Nephron progenitor cell (in vitro differentiated cells): Measurements from ENCODE around the gene CEBPZ.

Experiments used
- DNase-seq: peaks from one replicate; pipeline ENCODE4 v3.0.0; 2021
- H3K27ac Mint-ChIP-seq: 2 replicates; pipeline ENCODE4 v1.8.0; 2021; ENCODE audit warnings: mild to moderate bottlenecking, moderate library complexity, mixed read lengths
- H3K27me3 Mint-ChIP-seq: 2 replicates; pipeline ENCODE4 v1.8.0; 2021; ENCODE audit warnings: mild to moderate bottlenecking, low read depth, mixed read lengths; ENCODE audit not compliant: poor library complexity
- H3K36me3 Mint-ChIP-seq: 2 replicates; pipeline ENCODE4 v1.8.0; 2021; ENCODE audit warnings: low read depth, mixed read lengths
- H3K4me1 Mint-ChIP-seq: 2 replicates; pipeline ENCODE4 v1.8.0; 2021; ENCODE audit warnings: mixed read lengths
- H3K4me3 Mint-ChIP-seq: 2 replicates; pipeline ENCODE4 v1.8.0; 2021; ENCODE audit warnings: mild to moderate bottlenecking, moderate library complexity, mixed read lengths
- H3K9me3 Mint-ChIP-seq: 2 replicates; pipeline ENCODE4 v1.8.0; 2021; ENCODE audit warnings: mild to moderate bottlenecking, moderate library complexity, mixed read lengths
- CTCF ChIP-seq: fragments of 200-600 bp; sonication (generic); IDR thresholded peaks from 2 replicates; pipeline ENCODE4 v1.5.0; 2021; ENCODE audit warnings: antibody characterized with exemption

The CEBPZ gene

DNA sequence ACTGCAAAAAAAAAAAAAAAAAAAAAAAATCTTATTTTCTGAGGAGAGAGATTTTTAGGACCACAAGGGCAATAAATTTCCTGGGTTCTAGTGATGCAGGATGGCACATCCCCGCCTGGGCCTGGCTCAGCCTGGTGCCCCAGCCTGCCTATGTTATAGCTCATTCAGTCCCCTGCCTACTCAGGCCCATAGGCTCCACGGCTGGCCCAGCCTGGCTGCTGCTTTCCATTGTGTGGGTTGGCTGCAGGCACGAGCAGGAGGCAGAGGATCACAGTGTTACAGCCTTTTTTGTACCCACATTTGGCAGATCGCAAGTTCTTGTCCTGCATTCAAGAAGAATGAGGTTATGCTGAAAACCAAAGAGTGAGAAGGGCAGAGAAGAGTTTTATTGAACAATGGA lies 40.1 kb downstream of the CEBPZ start:
- no peak for TF ChIP-seq CTCF
- no peak overlapping the region for H3K4me3 Mint-ChIP-seq
- peaks cover 2% of the 10 kb centered on the region for H3K9me3 Mint-ChIP-seq
- no peak overlapping the region for H3K27ac Mint-ChIP-seq
- no peaks in the 10 kb centered on the region for H3K4me1 Mint-ChIP-seq
- H3K36me3 Mint-ChIP-seq = no peaks in the 10 kb centered on the region
- H3K27me3 Mint-ChIP-seq = peaks cover 6% of the 10 kb centered on the region
- DNase-seq = no peak

DNA sequence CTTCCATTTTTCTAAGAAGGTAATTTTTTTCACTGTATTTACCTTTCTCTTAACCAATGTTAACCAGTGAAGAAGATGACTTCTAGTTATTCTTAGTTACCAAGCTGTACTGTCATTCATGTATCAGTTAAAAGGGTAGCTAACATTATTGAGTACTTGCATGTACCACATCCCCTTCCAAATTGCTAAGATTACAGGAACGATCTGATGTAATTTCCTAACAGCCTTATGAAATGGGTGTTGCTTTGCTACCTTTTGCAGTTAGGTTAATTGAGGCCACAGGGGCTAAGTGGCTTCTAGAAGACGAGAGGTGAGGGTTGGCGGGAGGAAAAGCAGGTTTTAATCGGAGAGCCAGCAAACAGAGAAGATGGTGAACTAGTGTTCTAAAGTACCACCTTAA lies 41.1 kb downstream of the CEBPZ start:
- no peaks in the 10 kb centered on the region for H3K9me3 Mint-ChIP-seq
- H3K4me3 Mint-ChIP-seq = no peak overlapping the region
- DNase-seq = no peak
- no peak overlapping the region for H3K27ac Mint-ChIP-seq
- peaks cover 6% of the 10 kb centered on the region for H3K27me3 Mint-ChIP-seq
- TF ChIP-seq CTCF = no peak
- H3K4me1 Mint-ChIP-seq = no peaks in the 10 kb centered on the region
- no peaks in the 10 kb centered on the region for H3K36me3 Mint-ChIP-seq

DNA sequence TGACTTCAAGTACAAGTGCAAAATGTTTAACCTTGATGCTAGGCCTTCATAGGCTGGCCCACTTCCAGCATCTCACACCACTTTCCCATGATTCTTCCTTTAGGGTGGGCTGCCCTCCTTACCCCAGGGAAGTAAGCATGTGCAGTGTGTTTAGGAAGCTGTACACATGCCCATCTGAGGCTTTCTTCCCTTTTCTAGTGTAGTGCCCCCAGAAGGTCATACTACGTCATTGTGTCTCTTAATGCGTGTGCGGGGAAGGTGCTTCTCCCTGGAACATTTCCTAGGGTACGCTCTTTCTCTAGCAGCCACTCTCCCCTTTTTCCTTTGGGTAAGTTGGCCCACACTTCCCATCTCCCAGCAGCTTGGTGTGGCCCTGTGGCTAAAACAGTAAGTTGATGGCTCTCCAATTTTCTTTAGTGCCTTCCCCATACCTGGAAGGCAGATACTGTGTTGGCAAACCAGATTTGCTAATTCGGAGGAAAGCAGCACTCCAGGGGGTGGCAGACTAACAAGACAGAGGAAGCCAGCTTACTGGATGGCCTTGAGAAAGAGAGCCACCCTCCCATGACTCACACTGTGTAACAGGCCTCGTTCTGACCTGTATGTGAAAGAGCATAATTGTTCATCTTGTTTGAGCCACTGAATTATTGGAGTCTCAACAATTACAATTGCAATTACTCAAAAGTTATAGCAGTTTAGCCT lies 41.8 kb downstream of the CEBPZ start:
- peaks cover 6% of the 10 kb centered on the region for H3K27me3 Mint-ChIP-seq
- TF ChIP-seq CTCF = no peak
- H3K27ac Mint-ChIP-seq = no peak overlapping the region
- H3K4me1 Mint-ChIP-seq = no peaks in the 10 kb centered on the region
- no peak for DNase-seq
- H3K9me3 Mint-ChIP-seq = no peaks in the 10 kb centered on the region
- H3K36me3 Mint-ChIP-seq = no peaks in the 10 kb centered on the region
- no peak overlapping the region for H3K4me3 Mint-ChIP-seq

- Mint-ChIP-seq H3K4me1 (no peaks in the 10 kb centered on the region), H3K4me3 (no peak within 1 kb of the TSS), H3K27ac (no peak within 1 kb of the TSS), H3K27me3 (peaks cover 6% of the 10 kb centered on the region), H3K36me3 (no peaks in the 10 kb centered on the region), H3K9me3 (no peaks in the 10 kb centered on the region)
- DNase-seq = no peak
- TF ChIP-seq CTCF = no peak
Observed at GRCh38 chr2:37188570-37188969, 42.8 kb downstream of the CEBPZ start, which contains the start of gene SULT6B1. TSS of gene SULT6B1 (minus strand) at chr2:37188670. CDS start at chr2:37188640, 30 bp downstream.

DNA sequence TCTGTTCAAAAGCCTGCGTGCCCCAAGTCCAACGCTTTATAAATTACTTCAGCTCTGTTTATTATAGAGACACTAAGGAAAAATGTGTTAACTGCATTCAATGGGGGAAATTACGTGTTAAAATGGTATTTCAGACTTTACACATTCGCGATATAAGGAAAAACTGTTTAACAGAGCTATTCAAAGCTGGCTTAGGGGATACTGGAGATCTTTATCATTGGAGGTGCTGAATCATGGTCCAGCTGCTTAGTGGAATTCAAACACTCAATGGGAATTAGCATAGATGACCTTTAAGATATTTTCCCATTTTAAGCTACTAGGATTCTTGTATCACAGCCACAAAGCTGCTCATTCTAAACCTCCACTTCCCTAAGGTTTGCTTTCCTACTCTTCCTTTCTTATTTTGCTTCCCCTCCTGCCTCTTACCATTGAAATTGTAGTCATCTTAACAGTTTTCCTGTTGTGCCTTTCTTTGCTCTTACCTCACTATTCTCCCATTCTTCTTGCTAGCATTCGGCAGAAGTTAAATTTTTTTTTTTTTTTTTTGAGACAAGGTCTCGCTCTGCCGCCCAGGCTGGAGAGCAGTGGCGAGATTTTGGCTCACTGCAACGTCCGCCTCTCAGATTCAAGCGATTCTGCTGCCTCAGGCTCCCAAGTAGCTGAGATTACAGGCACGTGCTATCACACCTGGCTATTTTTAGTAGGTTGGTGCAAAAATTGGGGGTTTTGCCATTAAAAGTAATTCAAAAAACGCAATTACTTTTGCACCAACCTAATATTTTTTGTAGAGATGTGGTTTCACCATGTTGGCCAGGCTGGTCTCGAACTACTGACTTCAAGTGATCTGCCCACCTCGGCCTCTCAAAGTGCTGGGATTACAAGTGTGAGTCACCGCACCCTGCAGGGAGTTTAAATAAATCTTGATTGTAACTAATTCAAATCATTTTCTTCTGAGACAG lies 49.4 kb downstream of the CEBPZ start:
- Mint-ChIP-seq H3K9me3 (no peaks in the 10 kb centered on the region), H3K4me3 (no peak overlapping the region), H3K36me3 (no peaks in the 10 kb centered on the region), H3K27me3 (no peaks in the 10 kb centered on the region), H3K4me1 (no peaks in the 10 kb centered on the region), H3K27ac (no peak overlapping the region)
- DNase-seq = no peak
- TF ChIP-seq CTCF = no peak
